GM23248 (cell line): Measurements from ENCODE around the gene ORMDL1.

Experiments
- EZH2 ChIP-seq: fragments of 200-600 bp; sonication (generic); IDR thresholded peaks from 2 replicates; pipeline ENCODE4 v1.6.1; 2018; ENCODE audit warnings: antibody characterized with exemption, mild to moderate bottlenecking; ENCODE audit not compliant: insufficient read depth, poor library complexity, severe bottlenecking
- EZH2phosphoT487 ChIP-seq: fragments of 200-600 bp; sonication (generic); IDR thresholded peaks from 2 replicates; pipeline ENCODE4 v1.6.1; 2018; ENCODE audit warnings: antibody characterized with exemption, moderate library complexity, mild to moderate bottlenecking, low read depth; ENCODE audit not compliant: insufficient read depth

- TF ChIP-seq EZH2: no peak
- TF ChIP-seq EZH2phosphoT487: no peak
These were observed 35.2 kb upstream of the ORMDL1 start for GRCh38 chr2:189819297-189819704.
